ENCODE measurements around the gene ZNF778. TPM values are rescaled to one million over a fixed set of nuclear protein-coding genes. Genes with fewer than 3 reads are reported as not detected.
"Not testable (repeated sequence)": the region's sequence is repeated elsewhere in the genome, so short reads cannot be mapped to it uniquely, and the experiment has no call there.

Gene ZNF778
- polyA plus RNA-seq, 3 donors from 2014 or later, result 4.0 to 5.0 (median 5.0) TPM

GRCh38 chr16:89186593-89187031 is 30.9 kb upstream of the ZNF778 start:
- H3K27ac Mint-ChIP-seq, H3K9me3 Mint-ChIP-seq, H3K36me3 Mint-ChIP-seq, DNase-seq, H3K4me1 Mint-ChIP-seq, H3K4me3 Mint-ChIP-seq: not testable (repeated sequence)
- peaks cover 19 to 28% (median 26%) of the 10 kb centered on the region in 3 donors for H3K27me3 Mint-ChIP-seq (ENCODE audit: low read depth in 3 of 3)

GRCh38 chr16:89187032-89187769 is 30.3 kb upstream of the ZNF778 start:
- Mint-ChIP-seq H3K36me3 (no peaks in the 10 kb centered on the region), H3K4me1 (peaks cover 0 to 3% of the 10 kb centered on the region in 2 donors), H3K27me3 (ENCODE audit: low read depth in 3 of 3) (peaks cover 19 to 28% (median 26%) of the 10 kb centered on the region in 3 donors), H3K4me3 (peak overlapping the region in 2 of 5 donors; percentile 25 to 40), H3K27ac (peak overlapping the region; percentile 29 to 92 (median 56)), H3K9me3 (no peaks in the 10 kb centered on the region)
- DNase-seq, result peak; percentile 53 to 61 (median 57)

- H3K4me1 Mint-ChIP-seq, result peaks cover 0 to 3% of the 10 kb centered on the region in 2 donors
- H3K36me3 Mint-ChIP-seq, result no peaks in the 10 kb centered on the region
- peaks cover 19 to 28% (median 26%) of the 10 kb centered on the region in 3 donors for H3K27me3 Mint-ChIP-seq (ENCODE audit: low read depth in 3 of 3)
- no peak for DNase-seq
- H3K27ac Mint-ChIP-seq, result peak overlapping the region in 4 of 6 donors; percentile 29 to 92 (median 72)
- no peak overlapping the region for H3K4me3 Mint-ChIP-seq
- no peaks in the 10 kb centered on the region for H3K9me3 Mint-ChIP-seq
These were observed 29.6 kb upstream of the ZNF778 start for GRCh38 chr16:89187770-89188392.

GRCh38 chr16:89188471-89189357 is 28.8 kb upstream of the ZNF778 start:
- not testable (repeated sequence) for DNase-seq, H3K4me3 Mint-ChIP-seq, H3K9me3 Mint-ChIP-seq, H3K4me1 Mint-ChIP-seq, H3K36me3 Mint-ChIP-seq
- H3K27ac Mint-ChIP-seq, result peak overlapping the region in 1 of 6 donors; percentile 60
- H3K27me3 Mint-ChIP-seq (ENCODE audit: low read depth in 3 of 3), result peaks cover 19 to 28% (median 26%) of the 10 kb centered on the region in 3 donors

- Mint-ChIP-seq H3K27me3 (ENCODE audit: low read depth in 3 of 3) (peaks cover 21 to 23% (median 21%) of the 10 kb centered on the region in 3 donors), H3K4me3 (no peak overlapping the region)
These were observed 28.0 kb upstream of the ZNF778 start for GRCh38 chr16:89189358-89190025.

GRCh38 chr16:89190150-89190958 is 27.1 kb upstream of the ZNF778 start:
- Mint-ChIP-seq H3K4me3 (peak overlapping the region in 2 of 5 donors; percentile 27 to 55), H3K27me3 (ENCODE audit: low read depth in 3 of 3) (peaks cover 14 to 17% (median 17%) of the 10 kb centered on the region in 3 donors), H3K4me1 (peaks cover 0 to 4% of the 10 kb centered on the region in 2 donors), H3K27ac (no peak overlapping the region), H3K36me3 (no peaks in the 10 kb centered on the region), H3K9me3 (no peaks in the 10 kb centered on the region)
- DNase-seq, result no peak

More at GRCh38 chr16:89189358-89190025, 28.0 kb upstream of the ZNF778 start:
- no peaks in the 10 kb centered on the region for H3K36me3 Mint-ChIP-seq
- peak overlapping the region in 4 of 6 donors; percentile 33 to 62 (median 54) for H3K27ac Mint-ChIP-seq
- no peaks in the 10 kb centered on the region for H3K9me3 Mint-ChIP-seq
- no peak for DNase-seq
- peaks cover 0 to 3% of the 10 kb centered on the region in 2 donors for H3K4me1 Mint-ChIP-seq

GRCh38 chr16:89191033-89191900 is 26.2 kb upstream of the ZNF778 start:
- Mint-ChIP-seq H3K27me3 (ENCODE audit: low read depth in 3 of 3) (peaks cover 8 to 12% (median 12%) of the 10 kb centered on the region in 3 donors), H3K27ac (peak overlapping the region in 2 of 6 donors; percentile 24 to 25), H3K9me3 (no peaks in the 10 kb centered on the region), H3K4me1 (peaks cover 0 to 4% of the 10 kb centered on the region in 2 donors), H3K4me3 (peak overlapping the region in 4 of 5 donors; percentile 27 to 62 (median 54)), H3K36me3 (no peaks in the 10 kb centered on the region)
- no peak for DNase-seq

GRCh38 chr16:89191901-89192185 is 25.7 kb upstream of the ZNF778 start:
- H3K27ac Mint-ChIP-seq, result no peak overlapping the region
- H3K36me3 Mint-ChIP-seq, result no peaks in the 10 kb centered on the region
- no peak overlapping the region for H3K4me3 Mint-ChIP-seq
- DNase-seq, result no peak
- peaks cover 8 to 14% (median 12%) of the 10 kb centered on the region in 3 donors for H3K27me3 Mint-ChIP-seq (ENCODE audit: low read depth in 3 of 3)
- H3K4me1 Mint-ChIP-seq, result peaks cover 0 to 4% of the 10 kb centered on the region in 2 donors
- no peaks in the 10 kb centered on the region for H3K9me3 Mint-ChIP-seq

GRCh38 chr16:89192186-89192955 is 25.1 kb upstream of the ZNF778 start:
- not testable (repeated sequence) for H3K36me3 Mint-ChIP-seq; H3K4me1 Mint-ChIP-seq; H3K9me3 Mint-ChIP-seq; H3K27me3 Mint-ChIP-seq (ENCODE audit: low read depth in 3 of 3); H3K27ac Mint-ChIP-seq; H3K4me3 Mint-ChIP-seq
- DNase-seq, result peak; percentile 76 to 84 (median 81)

- H3K4me1 Mint-ChIP-seq, result peaks cover 0 to 4% of the 10 kb centered on the region in 2 donors
- H3K9me3 Mint-ChIP-seq, result no peaks in the 10 kb centered on the region
- no peaks in the 10 kb centered on the region for H3K36me3 Mint-ChIP-seq
- H3K4me3 Mint-ChIP-seq, result peak overlapping the region in 1 of 5 donors; percentile 46
- no peak overlapping the region for H3K27ac Mint-ChIP-seq
- DNase-seq, result peak in 1 of 3 donors; percentile 50
- peaks cover 3 to 9% (median 5%) of the 10 kb centered on the region in 3 donors for H3K27me3 Mint-ChIP-seq (ENCODE audit: low read depth in 3 of 3)
These were observed 24.4 kb upstream of the ZNF778 start for GRCh38 chr16:89192956-89193575.

All from immature natural killer cell (primary cell).